HFFc6 (cell line): ENCODE measurements around the gene BCR. TPM values are rescaled to one million over a fixed set of nuclear protein-coding genes. Genes with fewer than 3 reads are reported as not detected.

ENCODE experiments used
- DNase-seq: peaks from one replicate; pipeline ENCODE4 v3.0.0-alpha.2; 2018
- H3K27ac Mint-ChIP-seq: 2 replicates; pipeline ENCODE4 v1.8.0; 2020; ENCODE audit warnings: mild to moderate bottlenecking, mixed read lengths
- H3K27me3 Mint-ChIP-seq: 2 replicates; pipeline ENCODE4 v1.8.0; 2021; ENCODE audit warnings: mild to moderate bottlenecking, moderate library complexity, mixed read lengths; ENCODE audit not compliant: insufficient read depth
- H3K36me3 Mint-ChIP-seq: 2 replicates; pipeline ENCODE4 v1.8.0; 2021; ENCODE audit warnings: low read depth, mixed read lengths
- H3K4me1 Mint-ChIP-seq: 2 replicates; pipeline ENCODE4 v1.8.0; 2020; ENCODE audit warnings: low read depth, mixed read lengths
- H3K4me3 Mint-ChIP-seq: 2 replicates; pipeline ENCODE4 v1.8.0; 2020; ENCODE audit warnings: mild to moderate bottlenecking, moderate library complexity, mixed read lengths
- H3K9me3 Mint-ChIP-seq: 2 replicates; pipeline ENCODE4 v1.8.0; 2020; ENCODE audit warnings: mild to moderate bottlenecking, mixed read lengths
- CTCF ChIP-seq: fragments of 200-600 bp; sonication (generic); IDR thresholded peaks from 2 replicates; pipeline ENCODE4 v1.5.0; 2021; ENCODE audit warnings: antibody characterized with exemption, mild to moderate bottlenecking
- total RNA-seq, 6 experiments: library from RNA; stranded (reverse); fragmentation: NEBNext Ultra II Directional; extraction: Animal tissue kit (Norgen Biotek cat#: 25700); gene quantifications; 2 replicates in 1 of 6; 3 replicates in 5 of 6; pipeline ENCODE4 v1.2.3, GENCODE V29; 2021

The BCR gene
- total RNA-seq, 6 experiments from 2014 or later, result 28.0 to 41.3 (median 31.3) TPM

DNA sequence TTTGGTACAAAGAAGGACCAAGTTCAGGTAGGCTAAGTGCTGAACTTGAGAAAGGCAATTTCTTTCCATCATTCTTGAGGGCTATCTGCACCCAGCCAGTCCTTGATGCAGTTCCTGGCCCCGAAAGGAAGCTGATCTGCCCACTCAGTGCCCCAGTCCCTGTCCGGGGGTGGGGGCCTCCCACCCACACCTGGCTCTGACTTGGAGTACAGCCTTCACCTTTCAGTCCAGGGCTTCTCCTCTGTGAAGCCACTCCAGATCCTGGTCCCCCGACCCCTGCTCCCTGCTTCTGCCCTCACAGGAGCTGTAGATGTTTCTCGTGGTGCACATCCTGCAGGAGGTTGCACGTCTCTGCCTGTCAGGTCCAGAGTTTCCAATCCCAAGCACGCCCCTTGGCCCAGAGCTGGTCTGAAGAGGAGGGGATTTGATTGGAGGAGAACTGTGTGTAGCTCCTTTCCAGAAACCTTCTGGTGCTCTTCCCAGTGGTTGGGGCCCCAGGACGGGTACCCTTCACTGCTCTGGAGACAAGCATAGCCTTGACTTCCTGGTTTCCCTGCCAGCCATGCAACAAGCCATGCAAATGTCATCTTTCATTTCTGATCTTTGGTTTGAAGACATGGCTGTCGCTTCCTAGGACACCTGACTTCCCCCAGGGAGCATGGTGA lies 75.3 kb downstream of the BCR start:
- no peak for DNase-seq
- TF ChIP-seq CTCF, result no peak
- peaks cover 20% of the 10 kb centered on the region for H3K4me1 Mint-ChIP-seq

DNA sequence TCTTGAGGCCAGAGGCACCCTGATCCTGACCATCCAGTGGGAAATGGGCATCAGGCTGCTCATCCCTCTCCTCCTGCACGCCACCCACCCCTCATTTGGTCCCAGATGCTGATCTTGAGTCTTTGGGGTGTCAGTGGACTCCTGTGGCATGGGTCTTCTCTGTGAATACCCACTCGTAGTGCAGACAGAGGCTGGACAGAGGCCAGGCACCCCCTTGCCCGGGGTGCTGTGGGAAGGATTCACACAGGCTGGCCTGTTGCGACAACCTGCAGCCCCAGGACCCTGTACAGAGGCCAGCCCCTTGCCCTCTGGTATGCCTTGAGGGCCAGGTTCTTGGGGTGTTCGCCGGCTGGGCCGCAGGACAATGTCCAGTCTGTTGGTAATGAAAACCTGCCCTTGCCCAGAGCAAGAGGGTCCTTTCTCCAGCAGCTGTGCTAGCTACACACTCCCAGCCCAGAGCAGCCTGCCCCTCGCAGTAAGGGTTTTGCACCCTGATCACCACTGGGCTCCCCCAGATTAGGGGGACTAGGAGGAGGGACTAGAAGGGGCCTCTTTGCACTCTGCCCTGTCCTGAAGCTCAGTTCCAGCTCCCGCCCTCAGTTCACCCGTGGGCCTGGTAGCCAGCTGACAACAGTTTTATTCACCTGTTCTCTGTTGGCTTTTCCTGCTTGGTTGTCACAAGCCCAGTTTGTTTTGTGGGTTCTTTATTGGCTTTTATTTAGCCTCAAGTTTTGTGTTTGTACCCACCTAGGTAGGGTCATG lies 76.0 kb downstream of the BCR start:
- H3K27me3 Mint-ChIP-seq, result peaks cover 3% of the 10 kb centered on the region; the same call in 1 of the 2 replicates

More for the DNA sequence above, 75.3 kb downstream of the BCR start:
- Mint-ChIP-seq H3K4me3 (no peak overlapping the region), H3K9me3 (no peaks in the 10 kb centered on the region), H3K36me3 (no peaks in the 10 kb centered on the region; the same call in 1 of the 2 replicates), H3K27ac (no peak overlapping the region), H3K27me3 (peaks cover 3% of the 10 kb centered on the region; the same call in 1 of the 2 replicates)

DNA sequence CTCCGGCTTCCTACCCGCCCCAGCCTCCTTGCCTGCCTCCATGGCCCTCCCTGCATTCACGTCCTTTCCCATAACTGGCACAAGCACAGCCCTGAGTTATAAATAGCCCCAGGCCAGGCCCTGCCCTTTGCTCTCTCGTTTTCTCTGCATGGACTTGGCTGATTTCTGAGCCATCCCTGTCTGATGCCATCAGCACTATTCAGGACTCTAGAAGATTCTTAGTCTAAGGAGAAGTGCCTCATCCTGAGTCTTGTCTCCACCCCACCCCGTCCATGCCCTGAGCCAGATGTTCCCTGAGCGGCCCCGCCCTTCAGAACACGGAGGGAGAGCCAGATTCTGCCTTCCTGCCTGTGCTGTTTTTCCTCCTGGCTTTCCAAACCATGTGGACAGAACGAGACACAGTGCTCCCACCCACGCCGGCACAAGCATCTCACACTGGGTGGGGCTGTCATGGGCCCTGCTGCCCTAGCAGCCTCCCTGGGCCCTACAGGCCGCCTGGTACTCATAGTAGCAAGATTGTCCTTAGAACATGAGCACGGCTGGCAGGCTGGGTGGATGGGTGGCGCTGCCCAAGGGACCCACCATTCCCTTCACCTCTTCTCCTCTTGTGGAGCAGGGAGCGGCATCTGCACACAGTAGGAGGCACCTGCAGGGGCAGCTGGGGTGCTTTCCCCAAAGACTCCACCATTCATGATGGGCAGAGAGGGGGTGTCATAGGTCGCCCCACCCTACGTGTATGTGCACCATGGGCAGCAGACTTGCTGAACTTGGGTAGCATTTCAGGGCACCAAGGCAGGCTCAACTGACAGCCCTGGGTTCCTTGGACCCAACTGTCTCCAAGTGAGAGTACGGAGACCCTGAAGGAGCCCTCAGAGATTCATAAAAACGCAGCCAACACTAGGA lies 76.9 kb downstream of the BCR start:
- no peaks in the 10 kb centered on the region for H3K27me3 Mint-ChIP-seq
- peak overlapping the region; percentile 33 for H3K27ac Mint-ChIP-seq
- no peak for TF ChIP-seq CTCF
- peaks cover 11% of the 10 kb centered on the region for H3K4me1 Mint-ChIP-seq
- peak; percentile 10 for DNase-seq
- H3K36me3 Mint-ChIP-seq, result no peaks in the 10 kb centered on the region; the same call in 1 of the 2 replicates
- no peak overlapping the region for H3K4me3 Mint-ChIP-seq
- no peaks in the 10 kb centered on the region for H3K9me3 Mint-ChIP-seq

More for the DNA sequence above, 76.0 kb downstream of the BCR start:
- no peak overlapping the region for H3K4me3 Mint-ChIP-seq
- no peaks in the 10 kb centered on the region; the same call in 1 of the 2 replicates for H3K36me3 Mint-ChIP-seq
- H3K4me1 Mint-ChIP-seq, result peaks cover 18% of the 10 kb centered on the region
- no peak for DNase-seq
- no peaks in the 10 kb centered on the region for H3K9me3 Mint-ChIP-seq
- peak overlapping the region; percentile 33 for H3K27ac Mint-ChIP-seq
- no peak for TF ChIP-seq CTCF

GRCh38 chr22:23257889-23258825 lies 77.8 kb downstream of the BCR start:
- H3K4me3 Mint-ChIP-seq, result no peak overlapping the region

More at GRCh38 chr22:23257889-23258825, 77.8 kb downstream of the BCR start:
- Mint-ChIP-seq H3K9me3 (no peaks in the 10 kb centered on the region), H3K27me3 (no peaks in the 10 kb centered on the region), H3K4me1 (peaks cover 11% of the 10 kb centered on the region), H3K27ac (no peak overlapping the region), H3K36me3 (no peaks in the 10 kb centered on the region; the same call in 1 of the 2 replicates)
- DNase-seq, result no peak
- TF ChIP-seq CTCF, result no peak
